GM23338 (cell line): Measurements from ENCODE around the gene MRRF. TPM values are rescaled to one million over a fixed set of nuclear protein-coding genes. Genes with fewer than 3 reads are reported as not detected.

ENCODE experiments used
- ATAC-seq: fragments of 200-7000 bp; cut with Tn5 transposase; 3 replicates; pipeline ENCODE4 v1.9.1; 2020
- DNase-seq: peaks from one replicate; pipeline ENCODE4 v3.0.0-alpha.2; 2015; ENCODE audit warnings: low spot score
- H2AFZ ChIP-seq: fragments of 200-600 bp; sonication (generic); 2 replicates; pipeline ENCODE4 v1.8.0; 2016; ENCODE audit warnings: antibody characterized with exemption, mild to moderate bottlenecking, moderate library complexity
- H3F3A ChIP-seq: fragments of 200-600 bp; sonication (generic); replicated peaks from 2 replicates; pipeline ENCODE4 v1.8.0; 2017; ENCODE audit warnings: antibody characterized with exemption, mixed run types, low read depth
- H3K27ac ChIP-seq: fragments of 200-600 bp; sonication (generic); 2 replicates; pipeline ENCODE4 v1.6.1; 2016; ENCODE audit warnings: low read depth
- H3K27me3 ChIP-seq: fragments of 200-600 bp; sonication (generic); 2 replicates; pipeline ENCODE4 v1.8.0; 2016; ENCODE audit warnings: mild to moderate bottlenecking, mixed run types, moderate library complexity; ENCODE audit not compliant: insufficient read depth
- H3K36me3 ChIP-seq: fragments of 200-600 bp; sonication (generic); 2 replicates; pipeline ENCODE4 v1.8.0; 2016; ENCODE audit warnings: mild to moderate bottlenecking; ENCODE audit not compliant: insufficient read depth
- H3K4me1 ChIP-seq: fragments of 200-600 bp; sonication (generic); 2 replicates; pipeline ENCODE4 v1.8.0; 2016; ENCODE audit warnings: mild to moderate bottlenecking, moderate library complexity; ENCODE audit not compliant: insufficient read depth
- H3K4me2 ChIP-seq: fragments of 200-600 bp; sonication (generic); 2 replicates; pipeline ENCODE4 v1.7.1; 2017; ENCODE audit warnings: mixed run types
- H3K4me3 ChIP-seq: fragments of 200-600 bp; sonication (generic); 2 replicates; pipeline ENCODE4 v1.6.1; 2016; ENCODE audit warnings: mixed run types
- H3K79me2 ChIP-seq: fragments of 200-600 bp; sonication (generic); replicated peaks from 2 replicates; pipeline ENCODE4 v1.8.0; 2017; ENCODE audit warnings: mild to moderate bottlenecking; ENCODE audit not compliant: insufficient read depth
- H3K9me2 ChIP-seq: fragments of 200-600 bp; sonication (generic); 2 replicates; pipeline ENCODE4 v1.8.0; 2017; ENCODE audit not compliant: insufficient read depth
- H4K20me1 ChIP-seq: fragments of 200-600 bp; sonication (generic); replicated peaks from 2 replicates; pipeline ENCODE4 v1.8.0; 2017; ENCODE audit warnings: mild to moderate bottlenecking; ENCODE audit not compliant: insufficient read depth
- H3K27ac Mint-ChIP-seq: 2 replicates; pipeline ENCODE4 v1.8.0; 2020; ENCODE audit warnings: inconsistent platforms, mild to moderate bottlenecking, moderate library complexity, mixed read lengths
- H3K27me3 Mint-ChIP-seq: 3 replicates; pipeline ENCODE4 v1.8.0; 2022; ENCODE audit warnings: low read depth, mild to moderate bottlenecking, moderate library complexity, mixed read lengths, inconsistent platforms; ENCODE audit not compliant: insufficient read depth, poor library complexity
- H3K36me3 Mint-ChIP-seq: 3 replicates; pipeline ENCODE4 v1.8.0; 2021; ENCODE audit warnings: low read depth, mild to moderate bottlenecking, inconsistent platforms, moderate library complexity, mixed read lengths
- H3K4me1 Mint-ChIP-seq: 3 replicates; pipeline ENCODE4 v1.8.0; 2020; ENCODE audit warnings: mild to moderate bottlenecking, inconsistent platforms, mixed read lengths
- H3K4me3 Mint-ChIP-seq: 3 replicates; pipeline ENCODE4 v1.8.0; 2021; ENCODE audit warnings: moderate library complexity, mild to moderate bottlenecking, inconsistent platforms, mixed read lengths
- H3K9me3 Mint-ChIP-seq: 3 replicates; pipeline ENCODE4 v1.8.0; 2020; ENCODE audit warnings: moderate library complexity, mild to moderate bottlenecking, inconsistent platforms, mixed read lengths
- CREB1 ChIP-seq: fragments of 250-450 bp; sonication (Bioruptor Pico); IDR thresholded peaks from 2 replicates; pipeline ENCODE4 v1.5.0; 2020; ENCODE audit warnings: low read depth, mild to moderate bottlenecking, moderate library complexity
- CTCF ChIP-seq, 2 experiments: fragments of 200-600 bp in 1 of 2; sonication (generic) in 1 of 2; conservative IDR thresholded peaks; 2 replicates each; pipeline versions ENCODE4 v1.5.1 to v1.6.1; 2016 to 2017; ENCODE audit warnings: antibody characterized with exemption in 2 of 2, low read depth in 2 of 2, mild to moderate bottlenecking in 2 of 2, moderate library complexity in 1 of 2
- ETS1 ChIP-seq: IDR thresholded peaks from 2 replicates; pipeline ENCODE4 v1.6.1; 2016; ENCODE audit warnings: antibody characterized with exemption
- EZH2phosphoT487 ChIP-seq: fragments of 200-600 bp; sonication (generic); IDR thresholded peaks from one replicate; pipeline ENCODE4 v1.8.1; 2018; ENCODE audit warnings: antibody characterized with exemption; ENCODE audit not compliant: unreplicated experiment
- JUNB ChIP-seq: IDR thresholded peaks from one replicate; pipeline ENCODE4 v1.6.1; 2016; ENCODE audit warnings: antibody characterized with exemption; ENCODE audit not compliant: unreplicated experiment
- NANOG ChIP-seq: IDR thresholded peaks from 2 replicates; pipeline ENCODE4 v1.6.1; 2016; ENCODE audit warnings: antibody characterized with exemption, borderline replicate concordance
- POLR2AphosphoS5 ChIP-seq: IDR thresholded peaks from 2 replicates; pipeline ENCODE4 v1.6.1; 2016; ENCODE audit warnings: antibody characterized with exemption, low read depth
- ZNF462 ChIP-seq: fragments of 250-450 bp; sonication (Bioruptor Pico); IDR thresholded peaks from 2 replicates; pipeline ENCODE4 v1.5.0; 2020; ENCODE audit warnings: mild to moderate bottlenecking, moderate library complexity
- polyA plus RNA-seq: library from polyadenylated mRNA; unstranded; fragments of >200 nt; fragmentation: Nextera tagmentation; extraction: Ambion mirVana; gene quantifications from 2 replicates; pipeline ENCODE4 v1.2.1, GENCODE V29; 2016
- total RNA-seq: library from RNA; depleted of rRNA; stranded (reverse); fragments of >200 nt; shearing (Covaris generic); gene quantifications from 2 replicates; pipeline ENCODE4 v1.2.3, GENCODE V29; 2014

The MRRF gene
- total and polyA plus RNA-seq, 2 experiments from 2014 or later = 27.8 to 32.7 TPM

GRCh38 chr9:122234022-122234748 is 30.5 kb upstream of the MRRF start (continued):
- TF ChIP-seq ZNF462 (CRISPR knock-in tag) = no peak

GRCh38 chr9:122236681-122237080 is 28.0 kb upstream of the MRRF start:
- no peak overlapping the region for H3K4me2 ChIP-seq
- DNase-seq = no peak
- H3K4me1 ChIP-seq = peaks cover 8% of the 10 kb centered on the region
- Mint-ChIP-seq H3K36me3 (peaks cover 8% of the 10 kb centered on the region; the same call in 2 of the 3 replicates), H3K9me3 (no peaks in the 10 kb centered on the region), H3K27me3 (peaks cover 6% of the 10 kb centered on the region), H3K4me1 (peaks cover 10% of the 10 kb centered on the region), H3K27ac (no peak overlapping the region), H3K4me3 (no peak overlapping the region)
- no peaks in the 10 kb centered on the region for H3K79me2 ChIP-seq
- H3K36me3 ChIP-seq = peaks cover 5% of the 10 kb centered on the region; the same call in 1 of the 2 replicates
- 0 out of 2 replicates have a peak, but pooled peaks cover 3% of the 10 kb centered on the region for H3F3A ChIP-seq
- H3K4me3 ChIP-seq = no peak overlapping the region
- no peak overlapping the region for H3K27ac ChIP-seq
- no peak for ATAC-seq
- no peaks in the 10 kb centered on the region for H3K9me2 ChIP-seq
- H2AFZ ChIP-seq = no peak overlapping the region
- H3K27me3 ChIP-seq = peaks cover 28% of the 10 kb centered on the region
- H4K20me1 ChIP-seq = no peaks in the 10 kb centered on the region; the same call in none of the 2 replicates
- TF ChIP-seq NANOG (no peak), CREB1 (CRISPR knock-in tag) (no peak), CTCF (conservative IDR thresholded peaks at IDR 0.05; ENCODE audit: low read depth in 2 of 2) (no peak), EZH2phosphoT487 (no peak), POLR2AphosphoS5 (no peak), ETS1 (no peak), JUNB (no peak)
